Psoas muscle (tissue), 8 donors: Measurements from ENCODE around the gene CYP1B1. TPM values are rescaled to one million over a fixed set of nuclear protein-coding genes. Genes with fewer than 3 reads are reported as not detected.
A peak's percentile ranks its signal among the peaks of the same experiment; 100 is the strongest.

Experiments
- ATAC-seq, 4 donors: fragments of 200-7000 bp; cut with Tn5 transposase; one replicate each; pipeline ENCODE4 v1.9.1; 2020; ENCODE audit warnings: moderate library complexity in 3 of 4, mild to moderate bottlenecking in 2 of 4
- DNase-seq, 2 donors: peaks; one replicate each; pipeline ENCODE4 v3.0.0-alpha.2; 2020
- H3K27ac ChIP-seq: fragments of 200-600 bp; one replicate; pipeline ENCODE4 v1.8.0; 2022
- H3K27me3 ChIP-seq, 3 donors: fragments of 200-600 bp in 1 of 3; one replicate each; pipeline versions ENCODE4 v1.6.1 to v1.8.0; 2013 to 2022; ENCODE audit warnings: low read length in 2 of 3, mild to moderate bottlenecking in 2 of 3, moderate library complexity in 1 of 3; ENCODE audit not compliant: insufficient read depth in 3 of 3
- H3K36me3 ChIP-seq, 2 donors: fragments of 200-600 bp in 1 of 2; one replicate each; pipeline versions ENCODE4 v1.6.1 to v1.8.0; 2013 to 2022; ENCODE audit warnings: low read depth in 1 of 2, mild to moderate bottlenecking in 1 of 2, moderate library complexity in 1 of 2; ENCODE audit not compliant: insufficient read depth in 1 of 2
- H3K4me1 ChIP-seq: fragments of 200-600 bp; one replicate; pipeline ENCODE4 v1.8.0; 2022
- H3K4me3 ChIP-seq: fragments of 200-600 bp; one replicate; pipeline ENCODE4 v1.8.0; 2022; ENCODE audit warnings: mild to moderate bottlenecking
- H3K9me3 ChIP-seq: fragments of 200-600 bp; one replicate; pipeline ENCODE4 v1.8.0; 2022
- WGBS, 3 donors: extraction: QIAGEN DNeasy Blood & Tissue Kit; methylation state at CpG; one replicate each; pipeline versions ENCODE4 v1.1.6 to v1.1.7; 2013; 5-methylcytosine and 5-hydroxymethylcytosine counted together
- intact Hi-C, 2 donors: fragments of 100-400 bp; cut with DNase I; formaldehyde crosslinking; loops; one replicate each; pipeline versions ENCODE4 v1.11.0 to v1.14.2; 2022
- polyA plus RNA-seq, 3 donors: library from polyadenylated mRNA; stranded (reverse); fragments of 200-250 nt; gene quantifications; one replicate each; pipeline ENCODE4 v1.2.3, GENCODE V29; 2013
- total RNA-seq, 4 donors: library from RNA; stranded (reverse); fragmentation: NEBNext Ultra II Directional in 2 of 4; extraction: Animal tissue kit (Norgen Biotek cat#: 25700) in 2 of 4; gene quantifications; one replicate each; pipeline versions ENCODE4 v1.2.1 to v1.2.4, GENCODE V29; 2021 to 2023
- TF ChIP-seq, protein P1 (sequence below): fragments of 200-600 bp; IDR thresholded peaks from one replicate; pipeline ENCODE4 v1.8.0; 2022; ENCODE audit warnings: antibody characterized with exemption
- donor health status: healthy with polysubstance abuse.
- donor health status: DM: no; HTN: no; CAD: no; lungs with moderate emphysema.
- donor health status: Bipolar disorder and iron deficiency.
- donor health status: healthy.
- donor health status: DM: yes; HTN: yes; CAD: no.
- donor health status: DM: no; HTN: no; CAD: no.
- donor health status: DM: no; HTN: no; CAD: no.
- donor health status: DM: yes; HTN: yes; CAD: no.

The CYP1B1 gene
- total and polyA plus RNA-seq, 7 donors: 1.1 to 53.1 (median 6.8) TPM

DNA sequence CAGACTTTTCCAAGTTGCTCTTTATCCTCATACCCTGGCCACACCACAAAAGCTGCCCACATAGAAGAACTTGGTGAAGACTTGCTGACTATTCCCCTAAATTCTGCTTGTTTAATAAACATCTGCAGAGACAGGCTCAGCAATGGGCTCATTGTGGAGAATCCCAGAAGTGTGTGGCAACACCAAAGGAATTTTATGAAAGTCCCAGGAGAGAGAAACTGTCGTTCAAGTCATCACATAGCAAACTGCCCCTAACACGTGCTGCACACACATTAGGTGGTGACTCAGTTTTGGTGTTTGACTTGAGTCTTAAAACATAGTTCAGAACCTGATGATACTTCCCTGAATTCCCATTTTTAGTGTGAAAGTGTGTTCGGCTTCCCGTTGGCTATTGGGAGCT lies 38.6 kb downstream of the CYP1B1 start:
- H3K9me3 ChIP-seq: no peaks in the 10 kb centered on the region
- WGBS, 3 donors: 74 to 82% (median 78%) methylated on average over 4 of the region's 4 CpGs
- H3K4me1 ChIP-seq: no peaks in the 10 kb centered on the region
- intact Hi-C loops: no loop called here
- TF ChIP-seq, protein P1, sequence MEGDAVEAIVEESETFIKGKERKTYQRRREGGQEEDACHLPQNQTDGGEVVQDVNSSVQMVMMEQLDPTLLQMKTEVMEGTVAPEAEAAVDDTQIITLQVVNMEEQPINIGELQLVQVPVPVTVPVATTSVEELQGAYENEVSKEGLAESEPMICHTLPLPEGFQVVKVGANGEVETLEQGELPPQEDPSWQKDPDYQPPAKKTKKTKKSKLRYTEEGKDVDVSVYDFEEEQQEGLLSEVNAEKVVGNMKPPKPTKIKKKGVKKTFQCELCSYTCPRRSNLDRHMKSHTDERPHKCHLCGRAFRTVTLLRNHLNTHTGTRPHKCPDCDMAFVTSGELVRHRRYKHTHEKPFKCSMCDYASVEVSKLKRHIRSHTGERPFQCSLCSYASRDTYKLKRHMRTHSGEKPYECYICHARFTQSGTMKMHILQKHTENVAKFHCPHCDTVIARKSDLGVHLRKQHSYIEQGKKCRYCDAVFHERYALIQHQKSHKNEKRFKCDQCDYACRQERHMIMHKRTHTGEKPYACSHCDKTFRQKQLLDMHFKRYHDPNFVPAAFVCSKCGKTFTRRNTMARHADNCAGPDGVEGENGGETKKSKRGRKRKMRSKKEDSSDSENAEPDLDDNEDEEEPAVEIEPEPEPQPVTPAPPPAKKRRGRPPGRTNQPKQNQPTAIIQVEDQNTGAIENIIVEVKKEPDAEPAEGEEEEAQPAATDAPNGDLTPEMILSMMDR: no peak
- no peak overlapping the region for H3K27ac ChIP-seq
- H3K36me3 ChIP-seq: no peaks in the 10 kb centered on the region
- no peak for DNase-seq
- H3K27me3 ChIP-seq: peaks cover 0 to 11% (median 0%) of the 10 kb centered on the region in 3 donors
- ATAC-seq: peak in 2 of 4 donors; percentile 45 to 49
- no peak overlapping the region for H3K4me3 ChIP-seq

GRCh38 chr2:38035968-38036367 lies 40.0 kb downstream of the CYP1B1 start:
- no peak for ATAC-seq
- intact Hi-C loops: no loop called here
- 82 to 88% (median 84%) methylated on average over 7 of the region's 7 CpGs for WGBS, 3 donors
- H3K4me3 ChIP-seq: no peak overlapping the region
- H3K27ac ChIP-seq: no peak overlapping the region
- peaks cover 0 to 11% (median 0%) of the 10 kb centered on the region in 3 donors for H3K27me3 ChIP-seq
- H3K9me3 ChIP-seq: no peaks in the 10 kb centered on the region
- TF ChIP-seq, protein P1: no peak
- DNase-seq: no peak
- no peaks in the 10 kb centered on the region for H3K4me1 ChIP-seq
- H3K36me3 ChIP-seq: no peaks in the 10 kb centered on the region

GRCh38 chr2:38033646-38034045 lies 42.3 kb downstream of the CYP1B1 start:
- Histone ChIP-seq H3K36me3 (no peaks in the 10 kb centered on the region), H3K27me3 (peaks cover 0 to 11% (median 0%) of the 10 kb centered on the region in 3 donors), H3K27ac (no peak overlapping the region), H3K4me3 (no peak overlapping the region), H3K4me1 (no peaks in the 10 kb centered on the region), H3K9me3 (no peaks in the 10 kb centered on the region)
- TF ChIP-seq, protein P1: no peak
- DNase-seq: no peak
- intact Hi-C loops: no loop called here
- WGBS, 3 donors: 44 to 46% (median 45%) methylated on average over 2 of the region's 2 CpGs
- no peak for ATAC-seq

- TF ChIP-seq, protein P1: no peak
- Histone ChIP-seq H3K4me1 (no peaks in the 10 kb centered on the region), H3K27me3 (peaks cover 0 to 9% (median 0%) of the 10 kb centered on the region in 3 donors), H3K27ac (no peak overlapping the region), H3K36me3 (no peaks in the 10 kb centered on the region), H3K4me3 (no peak overlapping the region), H3K9me3 (no peaks in the 10 kb centered on the region)
- WGBS, 3 donors: 89 to 95% (median 93%) methylated on average over 2 of the region's 2 CpGs
- ATAC-seq (no peak), DNase-seq (no peak)
- intact Hi-C loops: no loop called here
Observed at GRCh38 chr2:38032946-38033345, 43.0 kb downstream of the CYP1B1 start.

- Histone ChIP-seq H3K27ac (no peak overlapping the region), H3K9me3 (no peaks in the 10 kb centered on the region), H3K4me3 (no peak overlapping the region), H3K27me3 (no peaks in the 10 kb centered on the region), H3K4me1 (no peaks in the 10 kb centered on the region), H3K36me3 (no peaks in the 10 kb centered on the region)
- TF ChIP-seq, protein P1: no peak
- WGBS, 3 donors: 41 to 46% (median 45%) methylated on average over 1 of the region's 1 CpG
- intact Hi-C loops: no loop called here
- no peak for ATAC-seq
- DNase-seq: no peak
Observed at GRCh38 chr2:38030635-38031355, 45.2 kb downstream of the CYP1B1 start.
